Adrenal gland (tissue), 12 donors: Measurements from ENCODE around the gene GRIN3A. TPM values are rescaled to one million over a fixed set of nuclear protein-coding genes. Genes with fewer than 3 reads are reported as not detected.
"Not testable (repeated sequence)": the region's sequence is repeated elsewhere in the genome, so short reads cannot be mapped to it uniquely, and the experiment has no call there.

Experiments used
- DNase-seq, 7 donors: peaks; one replicate each; pipeline ENCODE4 v3.0.0-alpha.2; 2019 to 2020
- H3K27ac ChIP-seq, 5 donors: fragments of 200-600 bp; sonication (generic) in 4 of 5; 1 replicate in 3 of 5; 2 replicates in 2 of 5; pipeline versions ENCODE4 v1.5.1 to v1.8.0; 2016 to 2020; ENCODE audit warnings: mild to moderate bottlenecking in 1 of 5
- H3K27me3 ChIP-seq: fragments of 200-600 bp; 2 replicates; pipeline ENCODE4 v1.8.0; 2021
- H3K36me3 ChIP-seq, 2 donors: fragments of 200-600 bp; replicated peaks in 1 of 2; 1 replicate in 1 of 2; 2 replicates in 1 of 2; pipeline versions ENCODE4 v1.5.1 to v1.8.0; 2018 to 2022
- H3K4me1 ChIP-seq, 2 donors: fragments of 200-600 bp; replicated peaks in 1 of 2; 1 replicate in 1 of 2; 2 replicates in 1 of 2; pipeline versions ENCODE4 v1.5.1 to v1.8.0; 2018 to 2021
- H3K4me3 ChIP-seq, 4 donors: fragments of 200-600 bp; sonication (generic) in 3 of 4; one replicate each; pipeline ENCODE4 v1.5.1; 2016 to 2018
- H3K9me3 ChIP-seq, 3 donors: fragments of 200-600 bp; sonication (generic) in 1 of 3; replicated peaks in 1 of 3; 1 replicate in 2 of 3; 2 replicates in 1 of 3; pipeline versions ENCODE4 v1.5.1 to v1.8.0; 2016 to 2021
- CTCF ChIP-seq, 6 experiments: fragments of 450-650 bp in 4 of 6; fragments of 200-600 bp in 2 of 6; sonication (generic) in 1 of 6; IDR thresholded peaks; 1 replicate in 5 of 6; 2 replicates in 1 of 6; pipeline versions ENCODE4 v1.5.1 to v1.8.0; 2016 to 2021; ENCODE audit warnings: antibody characterized with exemption in 6 of 6, mild to moderate bottlenecking in 2 of 6, moderate library complexity in 1 of 6
- POLR2A ChIP-seq, 2 donors: fragments of 450-650 bp; IDR thresholded peaks; one replicate each; pipeline ENCODE4 v1.6.1; 2017; ENCODE audit warnings: antibody characterized with exemption in 2 of 2, mild to moderate bottlenecking in 2 of 2, moderate library complexity in 1 of 2
- WGBS, 4 donors: extraction: QIAGEN DNeasy Blood & Tissue Kit in 2 of 4; methylation state at CpG; one replicate each; pipeline versions ENCODE4 v1.1.5 to v1.1.7; 2013 to 2017; 5-methylcytosine and 5-hydroxymethylcytosine counted together
- intact Hi-C, 2 donors: fragments of 100-400 bp; cut with DNase I; formaldehyde crosslinking; loops; one replicate each; pipeline versions ENCODE4 v1.14.1 to v1.15.0; 2022 to 2023
- polyA plus RNA-seq, 3 donors: library from polyadenylated mRNA; stranded (reverse); fragments of 200-250 nt in 2 of 3; fragments of 350-450 nt in 1 of 3; fragmentation: Illumina TruSeq in 1 of 3; extraction: RNeasy Lipid Tissue Mini Kit (QIAGEN cat#74804) in 1 of 3; gene quantifications; one replicate each; pipeline ENCODE4 v1.2.3, GENCODE V29; 2013 to 2014
- total RNA-seq, 9 donors: library from RNA; depleted of rRNA in 4 of 9; stranded (reverse); fragments of >200 nt in 4 of 9; fragments of 120-200 nt in 1 of 9; fragmentation: NEBNext Ultra II Directional in 1 of 9; extraction: Animal tissue kit (Norgen Biotek cat#: 25700) in 1 of 9; gene quantifications; one replicate each; pipeline versions ENCODE4 v1.1.0 to v1.2.4, GENCODE V29; 2013 to 2023
- donor health status: healthy with polysubstance abuse.
- donor health status: Bipolar disorder and iron deficiency.
- donor health status: DM: yes; HTN: yes; CAD: no.
- donor health status: DM: no; HTN: no; CAD: no.
- donor health status: DM: no; HTN: no; CAD: no.
- donor health status: DM: yes; HTN: yes; CAD: no.

Gene GRIN3A
- total and polyA plus RNA-seq, 12 donors: under 0.01 to 0.22 (median 0.11) TPM; not detected in 2

- no peaks in the 10 kb centered on the region for H3K9me3 ChIP-seq
- DNase-seq: peak in 1 of 7 donors; percentile 21
- no peaks in the 10 kb centered on the region for H3K4me1 ChIP-seq
- no peak overlapping the region for H3K4me3 ChIP-seq
- intact Hi-C loops: no loop called here
- H3K36me3 ChIP-seq: no peaks in the 10 kb centered on the region
- TF ChIP-seq CTCF (IDR thresholded peaks at IDR 0.05) (peak; percentile 28 to 44 (median 38)), POLR2A (IDR thresholded peaks at IDR 0.05) (no peak)
- no peaks in the 10 kb centered on the region for H3K27me3 ChIP-seq
- WGBS, 4 donors: 37 to 47% (median 44%) methylated on average over 4 of the region's 4 CpGs
- no peak overlapping the region for H3K27ac ChIP-seq
Observed at GRCh38 chr9:101727612-101728524, 10.6 kb downstream of the GRIN3A start.

GRCh38 chr9:101724271-101724670, 14.2 kb downstream of the GRIN3A start:
- intact Hi-C loops, H3K9me3 ChIP-seq, H3K27me3 ChIP-seq, H3K4me3 ChIP-seq, H3K27ac ChIP-seq, DNase-seq, H3K36me3 ChIP-seq, H3K4me1 ChIP-seq: not testable (repeated sequence)
- 95 to 98% (median 96%) methylated on average over 6 to 30 of the region's 30 CpGs for WGBS, 4 donors

- no peak for TF ChIP-seq CTCF (IDR thresholded peaks at IDR 0.05)
- TF ChIP-seq POLR2A (IDR thresholded peaks at IDR 0.05): no peak
- H3K36me3 ChIP-seq: no peaks in the 10 kb centered on the region
- H3K4me3 ChIP-seq: no peak overlapping the region
- DNase-seq: no peak
- H3K9me3 ChIP-seq: no peaks in the 10 kb centered on the region
- H3K4me1 ChIP-seq: no peaks in the 10 kb centered on the region
- H3K27ac ChIP-seq: no peak overlapping the region
- no peaks in the 10 kb centered on the region for H3K27me3 ChIP-seq
- WGBS, 4 donors: 61 to 83% (median 74%) methylated on average over 2 of the region's 2 CpGs
- intact Hi-C loops: no loop called here
Observed at GRCh38 chr9:101718192-101718591, 20.3 kb downstream of the GRIN3A start.

- TF ChIP-seq POLR2A (IDR thresholded peaks at IDR 0.05) (no peak), CTCF (IDR thresholded peaks at IDR 0.05) (no peak)
- Histone ChIP-seq H3K27ac (no peak overlapping the region), H3K9me3 (no peaks in the 10 kb centered on the region), H3K27me3 (peaks cover 3% of the 10 kb centered on the region), H3K4me3 (no peak overlapping the region), H3K4me1 (no peaks in the 10 kb centered on the region), H3K36me3 (no peaks in the 10 kb centered on the region)
- 40 to 57% (median 50%) methylated on average over 2 of the region's 2 CpGs for WGBS, 4 donors
- DNase-seq: no peak
- intact Hi-C loops: no loop called here
Observed at GRCh38 chr9:101716629-101717028, 21.8 kb downstream of the GRIN3A start.
